Measurements from ENCODE around the gene IFT20.
"Not testable (repeated sequence)": the region's sequence is repeated elsewhere in the genome, so short reads cannot be mapped to it uniquely, and the experiment has no call there.

Gene IFT20

GRCh38 chr17:28293994-28294393 lies 41.3 kb downstream of the IFT20 start:
- H3K4ac ChIP-seq (ENCODE audit: low read length) = no peak overlapping the region

GRCh38 chr17:28292878-28293277 lies 42.4 kb downstream of the IFT20 start:
- not testable (repeated sequence) for H3K9me3 ChIP-seq (replicated peaks in 1 of 2; ENCODE audit: control insufficient read depth in 2 of 2, insufficient read depth in 1 of 2, low read depth in 1 of 2, low read length in 2 of 2); H3K14ac ChIP-seq (ENCODE audit: low read length); H2BK5ac ChIP-seq (ENCODE audit: low read length); H3K36me3 ChIP-seq (replicated peaks in 1 of 2; ENCODE audit: control insufficient read depth in 2 of 2, insufficient read depth in 2 of 2, low read length in 2 of 2); H4K8ac ChIP-seq (ENCODE audit: low read depth, low read length); H3K18ac ChIP-seq (ENCODE audit: low read length); H2BK120ac ChIP-seq (ENCODE audit: low read depth, low read length); H3K23ac ChIP-seq (ENCODE audit: low read depth, low read length, poor library complexity); H3K79me1 ChIP-seq (ENCODE audit: low read depth, low read length); H3K4me3 ChIP-seq (ENCODE audit: low read length in 2 of 2); H3K9ac ChIP-seq (ENCODE audit: low read depth, low read length, poor library complexity); H2AK5ac ChIP-seq (ENCODE audit: low read depth, low read length); H3K27ac ChIP-seq (replicated peaks; ENCODE audit: low read length); H3K4ac ChIP-seq (ENCODE audit: low read length); H4K91ac ChIP-seq (ENCODE audit: low read depth, low read length, poor library complexity); H3K27me3 ChIP-seq (ENCODE audit: control insufficient read depth in 3 of 3, insufficient read depth in 3 of 3, low read depth in 1 of 3, low read length in 3 of 3); H2BK15ac ChIP-seq (ENCODE audit: low read length); DNase-seq (ENCODE audit: low spot score); H2AFZ ChIP-seq (ENCODE audit: low read length); H2BK12ac ChIP-seq (ENCODE audit: low read length); H3K4me2 ChIP-seq (ENCODE audit: insufficient read depth, low read length, poor library complexity, severe bottlenecking); H3K4me1 ChIP-seq (ENCODE audit: control insufficient read depth in 2 of 2, insufficient read depth in 1 of 2, low read depth in 1 of 2, low read length in 2 of 2)
- no CpG with 5 or more reads among the region's 12 CpGs for WGBS, 2 donors (ENCODE audit: extremely low coverage in 2 of 2, insufficient read length in 2 of 2, insufficient replicate concordance in 1 of 2)

More at GRCh38 chr17:28293994-28294393, 41.3 kb downstream of the IFT20 start:
- no peak overlapping the region for H2BK12ac ChIP-seq (ENCODE audit: low read length)
- H2BK5ac ChIP-seq (ENCODE audit: low read length) = no peak overlapping the region
- no peaks in the 10 kb centered on the region for H3K79me1 ChIP-seq (ENCODE audit: low read depth, low read length)
- no peak overlapping the region for H2BK15ac ChIP-seq (ENCODE audit: low read length)
- no peak overlapping the region for H3K27ac ChIP-seq (replicated peaks; ENCODE audit: low read length)
- no peak overlapping the region for H4K91ac ChIP-seq (ENCODE audit: low read depth, low read length, poor library complexity)
- no peak overlapping the region for H3K14ac ChIP-seq (ENCODE audit: low read length)
- H3K18ac ChIP-seq (ENCODE audit: low read length) = no peak overlapping the region
- no peak for DNase-seq (ENCODE audit: low spot score)
- H2AFZ ChIP-seq (ENCODE audit: low read length) = no peak overlapping the region
- no CpG with 5 or more reads among the region's 6 CpGs for WGBS, 2 donors (ENCODE audit: extremely low coverage in 2 of 2, insufficient read length in 2 of 2, insufficient replicate concordance in 1 of 2)
- H4K8ac ChIP-seq (ENCODE audit: low read depth, low read length) = no peak overlapping the region
- no peak overlapping the region for H3K23ac ChIP-seq (ENCODE audit: low read depth, low read length, poor library complexity)
- H2BK120ac ChIP-seq (ENCODE audit: low read depth, low read length) = no peak overlapping the region
- no peak overlapping the region for H3K4me3 ChIP-seq (ENCODE audit: low read length in 2 of 2)
- H3K9ac ChIP-seq (ENCODE audit: low read depth, low read length, poor library complexity) = no peak overlapping the region
- H2AK5ac ChIP-seq (ENCODE audit: low read depth, low read length) = no peak overlapping the region
- no peak overlapping the region for H3K4me2 ChIP-seq (ENCODE audit: insufficient read depth, low read length, poor library complexity, severe bottlenecking)
- H3K4me1 ChIP-seq (ENCODE audit: control insufficient read depth in 2 of 2, insufficient read depth in 1 of 2, low read depth in 1 of 2, low read length in 2 of 2) = no peaks in the 10 kb centered on the region
- H3K9me3 ChIP-seq (replicated peaks in 1 of 2; ENCODE audit: control insufficient read depth in 2 of 2, insufficient read depth in 1 of 2, low read depth in 1 of 2, low read length in 2 of 2) = no peaks in the 10 kb centered on the region
- no peaks in the 10 kb centered on the region for H3K27me3 ChIP-seq (ENCODE audit: control insufficient read depth in 3 of 3, insufficient read depth in 3 of 3, low read depth in 1 of 3, low read length in 3 of 3)
- H3K36me3 ChIP-seq (replicated peaks in 1 of 2; ENCODE audit: control insufficient read depth in 2 of 2, insufficient read depth in 2 of 2, low read length in 2 of 2) = no peaks in the 10 kb centered on the region

DNA sequence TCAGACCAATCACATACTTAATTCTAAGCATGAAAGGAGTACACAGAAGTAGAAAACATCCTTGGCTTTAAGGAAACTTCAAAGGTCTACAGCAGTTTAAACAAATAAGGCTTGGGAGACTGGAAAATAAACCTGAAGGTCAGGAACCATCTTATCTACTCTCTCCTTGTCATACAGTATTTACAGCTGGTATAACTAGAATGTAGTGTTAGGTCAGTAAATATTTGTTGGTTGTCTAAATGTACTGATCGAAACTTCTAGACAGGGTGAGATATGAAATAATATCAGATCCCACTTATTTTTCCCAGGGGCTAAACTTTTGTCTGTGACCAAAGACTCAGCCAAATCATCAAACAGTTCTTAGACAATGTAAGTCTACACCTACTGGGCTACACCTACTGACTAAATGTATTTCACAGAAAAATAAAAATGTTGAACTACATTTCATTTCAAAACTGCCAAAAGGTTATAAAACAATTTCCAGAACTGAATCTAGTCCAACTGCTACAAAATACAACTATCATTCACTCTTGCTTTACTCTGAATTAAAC lies 43.4 kb downstream of the IFT20 start:
- Histone ChIP-seq H3K4me1 (ENCODE audit: control insufficient read depth in 2 of 2, insufficient read depth in 1 of 2, low read depth in 1 of 2, low read length in 2 of 2) (no peaks in the 10 kb centered on the region), H3K14ac (ENCODE audit: low read length) (no peak overlapping the region), H2BK120ac (ENCODE audit: low read depth, low read length) (no peak overlapping the region), H2AFZ (ENCODE audit: low read length) (no peak overlapping the region), H3K27me3 (ENCODE audit: control insufficient read depth in 3 of 3, insufficient read depth in 3 of 3, low read depth in 1 of 3, low read length in 3 of 3) (no peaks in the 10 kb centered on the region), H4K8ac (ENCODE audit: low read depth, low read length) (no peak overlapping the region), H3K4ac (ENCODE audit: low read length) (no peak overlapping the region), H3K79me1 (ENCODE audit: low read depth, low read length) (no peaks in the 10 kb centered on the region), H3K18ac (ENCODE audit: low read length) (no peak overlapping the region), H3K9ac (ENCODE audit: low read depth, low read length, poor library complexity) (no peak overlapping the region), H2BK5ac (ENCODE audit: low read length) (no peak overlapping the region), H2BK12ac (ENCODE audit: low read length) (no peak overlapping the region), H3K9me3 (replicated peaks in 1 of 2; ENCODE audit: control insufficient read depth in 2 of 2, insufficient read depth in 1 of 2, low read depth in 1 of 2, low read length in 2 of 2) (no peaks in the 10 kb centered on the region), H2AK5ac (ENCODE audit: low read depth, low read length) (no peak overlapping the region), H3K4me3 (ENCODE audit: low read length in 2 of 2) (no peak overlapping the region), H2BK15ac (ENCODE audit: low read length) (no peak overlapping the region), H3K27ac (replicated peaks; ENCODE audit: low read length) (no peak overlapping the region), H4K91ac (ENCODE audit: low read depth, low read length, poor library complexity) (no peak overlapping the region), H3K36me3 (replicated peaks in 1 of 2; ENCODE audit: control insufficient read depth in 2 of 2, insufficient read depth in 2 of 2, low read length in 2 of 2) (no peaks in the 10 kb centered on the region), H3K4me2 (ENCODE audit: insufficient read depth, low read length, poor library complexity, severe bottlenecking) (no peak overlapping the region), H3K23ac (ENCODE audit: low read depth, low read length, poor library complexity) (no peak overlapping the region)
- DNase-seq (ENCODE audit: low spot score) = no peak
- WGBS, 2 donors (ENCODE audit: extremely low coverage in 2 of 2, insufficient read length in 2 of 2, insufficient replicate concordance in 1 of 2) = no CpG with 5 or more reads among the region's 1 CpG

DNA sequence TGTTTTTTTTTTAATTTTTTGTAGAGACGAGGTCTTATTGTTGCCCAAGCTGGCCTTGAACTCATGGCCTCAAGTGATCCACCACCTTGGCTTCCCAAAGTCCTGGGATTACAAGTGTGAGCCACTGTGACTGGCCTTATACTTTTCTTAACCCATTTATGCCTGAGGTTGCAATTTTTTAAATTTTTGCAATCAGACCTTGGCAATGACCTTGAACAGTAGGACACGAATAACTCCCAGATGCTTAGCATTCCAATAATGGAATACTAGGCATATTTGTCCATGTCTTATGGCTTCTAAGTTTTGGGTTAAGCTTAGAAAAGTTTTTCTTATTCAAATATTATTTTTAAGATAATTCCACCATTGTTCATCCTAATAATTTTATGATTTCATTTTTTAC lies 44.6 kb downstream of the IFT20 start:
- H3K23ac ChIP-seq (ENCODE audit: low read depth, low read length, poor library complexity) = no peak overlapping the region
- H3K27ac ChIP-seq (replicated peaks; ENCODE audit: low read length) = no peak overlapping the region
- H3K27me3 ChIP-seq (ENCODE audit: control insufficient read depth in 3 of 3, insufficient read depth in 3 of 3, low read depth in 1 of 3, low read length in 3 of 3) = no peaks in the 10 kb centered on the region
- no peak overlapping the region for H3K4me2 ChIP-seq (ENCODE audit: insufficient read depth, low read length, poor library complexity, severe bottlenecking)
- no peak for DNase-seq (ENCODE audit: low spot score)
- no peak overlapping the region for H2BK15ac ChIP-seq (ENCODE audit: low read length)
- H3K4me1 ChIP-seq (ENCODE audit: control insufficient read depth in 2 of 2, insufficient read depth in 1 of 2, low read depth in 1 of 2, low read length in 2 of 2) = no peaks in the 10 kb centered on the region
- no peaks in the 10 kb centered on the region for H3K36me3 ChIP-seq (replicated peaks in 1 of 2; ENCODE audit: control insufficient read depth in 2 of 2, insufficient read depth in 2 of 2, low read length in 2 of 2)
- H4K91ac ChIP-seq (ENCODE audit: low read depth, low read length, poor library complexity) = no peak overlapping the region
- no peak overlapping the region for H2AK5ac ChIP-seq (ENCODE audit: low read depth, low read length)
- no peak overlapping the region for H3K4me3 ChIP-seq (ENCODE audit: low read length in 2 of 2)
- H2BK5ac ChIP-seq (ENCODE audit: low read length) = no peak overlapping the region
- no peak overlapping the region for H2BK120ac ChIP-seq (ENCODE audit: low read depth, low read length)
- H3K9me3 ChIP-seq (replicated peaks in 1 of 2; ENCODE audit: control insufficient read depth in 2 of 2, insufficient read depth in 1 of 2, low read depth in 1 of 2, low read length in 2 of 2) = no peaks in the 10 kb centered on the region
- no peaks in the 10 kb centered on the region for H3K79me1 ChIP-seq (ENCODE audit: low read depth, low read length)
- H4K8ac ChIP-seq (ENCODE audit: low read depth, low read length) = no peak overlapping the region
- no peak overlapping the region for H3K18ac ChIP-seq (ENCODE audit: low read length)
- H2AFZ ChIP-seq (ENCODE audit: low read length) = no peak overlapping the region
- H3K14ac ChIP-seq (ENCODE audit: low read length) = no peak overlapping the region
- H2BK12ac ChIP-seq (ENCODE audit: low read length) = no peak overlapping the region
- no peak overlapping the region for H3K9ac ChIP-seq (ENCODE audit: low read depth, low read length, poor library complexity)
- no CpG with 5 or more reads among the region's 2 CpGs for WGBS, 2 donors (ENCODE audit: extremely low coverage in 2 of 2, insufficient read length in 2 of 2, insufficient replicate concordance in 1 of 2)
- no peak overlapping the region for H3K4ac ChIP-seq (ENCODE audit: low read length)
